NCI-H345 (cell line): ENCODE results near the gene LCE1F.

Source experiments
- DNase-seq: peaks from one replicate; lab custom pipeline; 2025; lab: John Stamatoyannopoulos, UW

LCE1F gene

GRCh38 chr1:152774875-152775274, at the start of gene LCE1F:
LCE1F (plus strand) TSS chr1:152775140; CDS start chr1:152776372, 1,232 bp downstream.
- no peak for DNase-seq

GRCh38 chr1:152725261-152725660, 49.7 kb upstream of the LCE1F start:
- no peak for DNase-seq

DNA sequence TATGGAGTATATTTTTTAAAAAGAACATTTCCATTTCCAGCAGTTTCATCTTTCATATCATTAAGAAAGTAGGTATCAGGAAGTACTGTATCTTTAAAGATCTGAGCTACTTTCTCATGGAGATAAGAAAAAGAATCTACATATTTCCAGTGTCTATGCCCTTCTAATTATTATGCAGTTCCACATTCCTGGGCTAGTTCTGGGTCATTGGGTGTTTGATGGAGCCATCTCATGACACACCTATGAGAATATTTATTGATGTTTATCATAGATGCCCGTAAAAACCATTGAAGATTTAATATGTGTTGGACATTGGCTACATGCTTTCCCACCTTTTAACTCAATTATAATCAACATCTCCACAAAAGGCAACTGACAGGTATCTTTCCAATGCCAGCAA, 46.0 kb upstream of the LCE1F start:
- no peak for DNase-seq

DNA sequence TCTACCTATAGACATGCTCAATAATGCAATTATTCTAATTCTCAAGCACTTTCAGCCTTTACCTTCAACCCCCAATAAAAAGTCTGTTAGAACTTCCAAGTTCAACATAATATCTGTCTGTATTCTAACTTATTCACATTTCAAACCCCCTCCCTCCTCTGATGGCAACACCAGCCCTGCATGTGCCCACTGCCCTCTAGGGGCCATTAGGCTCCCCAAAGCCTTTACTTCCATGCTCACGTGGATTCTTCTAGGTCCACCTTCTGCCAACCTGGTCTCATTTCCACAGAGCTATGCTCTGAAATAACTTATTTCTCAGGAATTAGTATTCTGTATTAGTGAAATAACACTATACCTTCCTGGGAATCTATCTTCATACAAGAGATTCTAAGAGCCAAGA, 39.3 kb upstream of the LCE1F start:
- DNase-seq = no peak

GRCh38 chr1:152737997-152738396, 36.9 kb upstream of the LCE1F start:
- DNase-seq = no peak

DNA sequence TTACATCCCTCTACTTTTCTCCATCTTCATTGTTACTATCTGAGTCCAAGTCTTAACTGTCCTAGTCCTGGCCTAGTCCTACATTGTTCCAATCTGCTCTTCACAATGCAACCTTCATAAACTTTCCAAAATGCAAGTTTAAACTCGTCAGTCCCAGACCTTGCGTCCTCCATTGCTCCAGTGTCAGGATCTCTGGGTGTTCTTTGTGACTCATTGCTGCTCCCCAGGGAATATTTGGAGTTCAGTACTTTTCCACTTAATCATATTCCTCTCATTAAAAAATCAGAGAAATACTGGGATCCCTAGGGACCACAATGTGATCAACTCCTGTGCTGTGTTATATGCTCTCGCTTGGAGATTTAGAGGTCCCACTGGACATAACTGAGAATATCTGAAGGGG, 35.1 kb upstream of the LCE1F start:
- DNase-seq = no peak

DNA sequence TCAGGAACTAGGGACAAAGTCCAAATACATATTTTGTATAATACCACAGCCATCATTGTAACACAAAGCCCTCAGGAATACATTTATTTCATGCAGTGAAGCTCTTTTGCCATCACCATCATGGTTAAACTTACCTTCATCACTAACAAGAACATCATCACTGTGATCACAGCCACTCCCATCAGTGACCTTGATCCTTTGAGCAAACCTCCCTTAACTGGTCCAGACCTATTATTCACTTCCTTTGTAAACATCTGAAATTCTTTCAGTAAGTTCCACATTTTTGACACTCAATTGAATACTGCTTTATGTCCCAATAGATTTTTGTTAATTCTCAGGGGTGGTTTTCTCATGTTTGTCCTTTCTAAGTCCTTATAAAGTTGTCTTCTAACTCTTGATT, 33.3 kb upstream of the LCE1F start:
- DNase-seq = no peak

DNA sequence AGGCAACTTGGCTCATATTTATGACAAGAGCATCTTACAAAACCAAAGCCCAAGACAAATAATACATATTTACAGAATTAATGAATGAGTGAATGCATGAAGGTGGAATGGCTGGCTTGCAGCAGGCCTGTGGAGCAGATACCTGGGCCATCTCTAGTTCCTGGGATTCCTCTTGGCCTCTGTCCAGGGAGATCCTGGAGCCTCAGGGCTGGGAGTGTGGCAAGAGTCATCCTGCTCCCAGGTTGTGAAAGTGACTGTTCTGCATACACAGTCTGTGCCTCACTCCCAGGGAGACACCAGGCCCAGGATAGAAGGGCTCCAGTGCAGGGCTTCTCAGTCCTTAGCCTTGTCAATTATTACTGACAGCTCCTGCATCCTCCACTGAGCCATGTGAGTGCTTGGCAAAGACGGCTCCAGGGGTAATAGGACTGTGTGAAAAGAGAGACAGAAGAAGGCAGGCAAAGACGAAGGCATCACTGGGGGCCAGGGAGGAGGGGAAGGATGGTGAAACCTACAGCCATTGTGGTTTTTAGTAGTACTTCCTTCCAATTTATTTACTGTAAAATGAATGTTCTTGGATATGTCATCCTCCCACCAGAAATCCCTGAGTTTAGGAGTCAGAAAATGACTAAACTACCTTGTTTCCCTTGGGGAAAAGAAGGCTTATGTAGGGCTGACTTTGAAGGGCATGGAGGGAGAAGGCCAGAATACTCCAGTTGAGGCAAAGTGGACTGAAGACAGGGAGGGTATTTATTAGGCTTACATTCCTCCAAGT, 31.4 kb upstream of the LCE1F start:
- DNase-seq = no peak

DNA sequence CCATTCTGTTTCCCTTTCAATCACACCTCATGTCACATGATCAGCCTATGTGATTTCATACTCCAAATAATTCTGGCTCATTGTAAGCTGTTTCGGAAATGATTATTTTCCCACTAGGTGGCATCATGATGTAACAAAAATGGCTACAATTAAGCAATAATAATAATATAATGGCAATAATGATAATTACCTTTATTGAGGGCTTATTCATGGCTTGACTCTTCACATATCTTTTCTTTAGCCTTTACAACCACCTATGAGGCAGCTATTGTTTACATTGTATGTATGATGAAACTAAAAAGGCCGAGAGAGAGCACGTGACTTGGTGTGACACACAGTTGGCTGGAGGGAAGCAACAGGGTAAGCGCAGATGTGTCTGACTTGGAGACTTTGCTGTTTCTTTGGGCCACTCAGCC, 29.6 kb upstream of the LCE1F start:
- no peak for DNase-seq

- no peak for DNase-seq
Measured at GRCh38 chr1:152745765-152746444, 29.0 kb upstream of the LCE1F start.

DNA sequence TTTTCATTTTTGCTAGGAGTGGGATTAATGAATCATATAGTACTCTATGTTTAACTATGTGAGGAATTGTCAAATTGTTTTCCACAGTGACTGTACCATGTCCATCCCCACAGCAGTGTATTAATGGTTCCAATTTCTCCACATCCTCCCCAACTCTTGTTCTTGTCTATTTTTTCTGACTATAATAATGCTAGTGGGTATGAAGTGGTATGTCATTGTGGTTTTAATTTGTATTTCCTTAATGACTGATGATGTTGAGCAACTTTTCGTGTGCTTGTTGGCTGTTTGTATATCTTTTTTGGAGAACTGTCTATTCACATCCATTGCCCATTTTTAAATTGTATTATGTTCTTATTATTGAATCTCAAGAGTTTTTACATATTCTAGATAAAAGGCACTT, 27.1 kb upstream of the LCE1F start:
- DNase-seq = no peak

DNA sequence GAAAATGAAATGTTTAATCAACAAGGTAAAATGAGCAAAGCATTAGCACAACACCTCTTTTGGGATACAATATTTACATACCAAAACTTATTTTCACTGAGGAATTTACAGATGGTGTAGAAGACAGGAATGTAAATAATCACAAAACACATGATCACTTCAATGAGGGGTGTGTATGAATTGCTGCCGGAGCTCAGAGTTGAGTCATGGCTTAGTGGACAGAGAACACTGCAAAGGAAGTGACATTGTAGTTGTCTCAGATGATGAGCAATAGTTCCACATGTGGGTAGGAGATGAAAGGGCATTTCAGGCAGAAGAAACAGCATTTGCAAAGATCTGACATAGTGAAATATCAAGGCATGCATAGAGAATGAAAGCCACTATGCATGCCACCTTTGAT, 22.7 kb upstream of the LCE1F start:
- DNase-seq = no peak

- DNase-seq = no peak
Measured at GRCh38 chr1:152753586-152753985, 21.4 kb upstream of the LCE1F start.

DNA sequence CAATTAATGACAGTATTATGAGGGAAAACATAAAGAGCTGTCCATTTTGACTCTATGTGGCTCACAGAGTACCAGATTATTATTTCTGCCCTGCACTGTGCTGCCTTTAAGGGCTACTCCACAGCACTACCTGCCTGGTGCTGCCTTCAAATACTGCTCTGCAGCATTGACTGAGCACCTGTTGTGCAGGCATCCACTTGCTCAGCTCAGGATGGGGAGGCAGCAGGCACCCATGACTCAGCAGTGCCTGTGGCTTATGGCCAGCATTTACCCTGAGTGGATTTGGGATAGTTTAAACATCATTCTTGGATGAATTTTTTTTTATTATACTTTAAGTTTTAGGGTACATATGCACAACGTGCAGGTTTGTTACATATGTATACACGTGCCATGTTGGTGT, 18.1 kb upstream of the LCE1F start:
- no peak for DNase-seq

- no peak for DNase-seq
Measured at GRCh38 chr1:152757747-152758146, 17.2 kb upstream of the LCE1F start, which contains the start of gene KPRP. KPRP (plus strand) TSS chr1:152758025; CDS start chr1:152759589, 1,564 bp downstream.

GRCh38 chr1:152758636-152759035, 16.3 kb upstream of the LCE1F start:
- no peak for DNase-seq

- DNase-seq = no peak
Measured at GRCh38 chr1:152759453-152760173, 15.3 kb upstream of the LCE1F start.

DNA sequence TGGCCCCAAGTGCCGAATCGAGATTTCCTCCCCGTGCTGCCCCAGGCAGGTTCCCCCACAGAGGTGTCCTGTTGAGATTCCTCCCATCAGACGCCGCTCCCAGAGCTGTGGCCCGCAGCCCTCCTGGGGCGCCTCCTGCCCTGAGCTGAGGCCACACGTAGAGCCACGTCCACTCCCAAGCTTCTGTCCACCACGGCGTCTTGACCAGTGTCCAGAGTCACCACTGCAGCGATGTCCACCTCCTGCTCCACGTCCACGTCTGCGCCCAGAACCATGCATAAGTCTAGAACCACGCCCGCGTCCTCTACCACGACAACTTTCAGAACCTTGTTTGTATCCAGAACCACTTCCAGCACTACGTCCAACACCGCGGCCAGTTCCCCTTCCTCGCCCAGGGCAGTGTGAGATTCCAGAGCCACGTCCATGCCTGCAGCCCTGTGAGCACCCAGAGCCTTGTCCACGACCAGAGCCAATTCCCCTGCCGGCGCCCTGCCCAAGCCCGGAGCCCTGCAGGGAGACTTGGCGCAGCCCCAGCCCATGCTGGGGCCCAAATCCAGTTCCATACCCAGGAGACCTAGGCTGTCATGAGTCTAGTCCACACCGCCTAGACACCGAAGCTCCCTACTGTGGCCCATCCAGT, 14.3 kb upstream of the LCE1F start:
- no peak for DNase-seq

DNA sequence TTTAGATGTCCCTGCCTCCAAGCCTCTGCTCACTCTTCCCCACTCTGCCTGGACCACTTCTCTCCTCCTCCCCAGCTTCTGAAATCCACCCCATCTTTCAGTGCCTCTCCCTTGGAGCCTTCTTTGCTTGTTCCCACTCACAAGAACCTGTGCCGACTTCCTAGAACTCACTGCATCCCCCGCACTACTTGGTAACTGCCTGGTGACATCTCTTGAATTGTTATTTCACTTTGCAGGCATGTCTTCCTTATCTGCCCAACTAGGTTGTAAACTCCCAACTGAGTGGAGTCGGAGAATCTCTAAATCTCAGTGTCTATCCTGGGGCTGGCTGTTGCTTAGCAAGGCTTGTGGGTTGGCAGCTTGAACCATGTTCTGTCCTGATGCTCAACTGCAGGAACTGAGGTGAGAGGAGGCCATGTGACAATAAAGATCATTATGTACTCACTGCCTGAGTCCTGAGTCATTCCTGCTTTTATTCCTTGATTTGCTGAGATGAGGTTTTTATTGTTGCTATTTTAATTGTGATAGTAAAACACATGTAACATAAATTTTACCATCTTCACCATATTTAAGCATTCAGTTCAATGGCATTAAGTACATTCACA, 13.2 kb upstream of the LCE1F start:
- no peak for DNase-seq

- DNase-seq = no peak
Measured at GRCh38 chr1:152768847-152769533, 6.0 kb upstream of the LCE1F start.

DNA sequence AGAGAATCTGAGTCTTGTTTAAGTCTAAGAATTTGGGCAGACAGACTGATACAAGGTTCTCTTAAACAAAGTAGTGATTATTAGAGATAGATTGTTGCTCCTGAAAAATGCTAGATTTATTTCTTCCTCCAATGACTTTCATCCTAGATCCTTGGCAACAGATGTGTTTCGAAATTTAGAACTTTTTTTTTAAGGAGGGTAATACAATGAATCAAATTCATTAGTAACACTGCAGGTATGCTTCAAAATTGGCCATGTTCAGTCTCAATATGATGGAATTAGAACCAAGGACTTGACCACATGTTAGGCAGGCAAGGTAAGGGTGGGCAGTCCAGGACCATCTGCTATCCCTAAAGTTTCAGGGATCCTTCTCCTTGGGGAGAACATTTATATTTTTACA, 4.5 kb upstream of the LCE1F start:
- no peak for DNase-seq
